HepG2 (cell line): ENCODE data around the gene ATP2B3. TPM values are rescaled to one million over a fixed set of nuclear protein-coding genes. Genes with fewer than 3 reads are reported as not detected.

Experiments used
- AFF4 ChIP-seq: sonication (generic); formaldehyde crosslinking; IDR thresholded peaks from 2 replicates; pipeline ENCODE4 v1.4.0; 2020; ENCODE audit warnings: missing genetic modification reagents
- ARID3A ChIP-seq: IDR thresholded peaks from 2 replicates; pipeline ENCODE4 v1.6.1; 2012; ENCODE audit warnings: low read depth, low read length, improper control_type of control experiment
- CBFB ChIP-seq: sonication (generic); formaldehyde crosslinking; IDR thresholded peaks from 2 replicates; pipeline ENCODE4 v1.4.0; 2020; ENCODE audit warnings: missing genetic modification reagents
- CENPT ChIP-seq: sonication (generic); formaldehyde crosslinking; IDR thresholded peaks from 2 replicates; pipeline ENCODE4 v1.8.0; 2022; ENCODE audit warnings: low read depth, mild to moderate bottlenecking, moderate library complexity, missing genetic modification reagents
- HDAC1 ChIP-seq: sonication (generic); formaldehyde crosslinking; IDR thresholded peaks from 2 replicates; pipeline ENCODE4 v1.5.1; 2020; ENCODE audit warnings: mild to moderate bottlenecking, missing genetic modification reagents
- HNF4A ChIP-seq: sonication (generic); formaldehyde crosslinking; IDR thresholded peaks from 2 replicates; pipeline ENCODE4 v1.4.0; 2020; ENCODE audit warnings: missing genetic modification reagents
- HNRNPUL1 ChIP-seq: fragments of 200-400 bp; formaldehyde crosslinking; IDR thresholded peaks from 2 replicates; pipeline ENCODE4 v1.6.1; 2017; ENCODE audit warnings: low read depth, mild to moderate bottlenecking, low read length, moderate library complexity
- JDP2 ChIP-seq: sonication (generic); formaldehyde crosslinking; IDR thresholded peaks from 2 replicates; pipeline ENCODE4 v1.8.1; 2022; ENCODE audit warnings: missing genetic modification reagents, borderline replicate concordance
- NFATC3 ChIP-seq: sonication (generic); formaldehyde crosslinking; IDR thresholded peaks from 2 replicates; pipeline ENCODE4 v1.5.1; 2020; ENCODE audit warnings: mild to moderate bottlenecking, missing genetic modification reagents
- NPAS2 ChIP-seq: sonication (generic); formaldehyde crosslinking; IDR thresholded peaks from 2 replicates; pipeline ENCODE4 v1.8.0; 2022; ENCODE audit warnings: mild to moderate bottlenecking, missing genetic modification reagents, borderline replicate concordance
- NR2F6 ChIP-seq, 2 experiments: IDR thresholded peaks; 2 replicates each; pipeline ENCODE4 v1.6.1; 2016; ENCODE audit warnings: antibody characterized with exemption in 1 of 2, mild to moderate bottlenecking in 1 of 2
- PHF8 ChIP-seq: sonication (generic); formaldehyde crosslinking; IDR thresholded peaks from 2 replicates; pipeline ENCODE4 v1.5.0; 2020; ENCODE audit warnings: missing genetic modification reagents
- RARA ChIP-seq: IDR thresholded peaks from 2 replicates; pipeline ENCODE4 v1.6.1; 2016; ENCODE audit warnings: missing genetic modification reagents, missing compliant biosample characterization
- SOX6 ChIP-seq, 2 experiments: fragments of 450-650 bp in 1 of 2; sonication (generic) in 1 of 2; formaldehyde crosslinking in 1 of 2; IDR thresholded peaks; 2 replicates each; pipeline versions ENCODE4 v1.4.0 to v1.6.1; 2017 to 2020; ENCODE audit warnings: antibody characterized with exemption in 1 of 2, mild to moderate bottlenecking in 1 of 2, missing genetic modification reagents in 1 of 2
- TBX2 ChIP-seq: sonication (generic); formaldehyde crosslinking; IDR thresholded peaks from 2 replicates; pipeline ENCODE4 v1.5.0; 2020; ENCODE audit warnings: missing genetic modification reagents, mild to moderate bottlenecking, borderline replicate concordance
- ZNF235 ChIP-seq: sonication (generic); formaldehyde crosslinking; IDR thresholded peaks from 2 replicates; pipeline ENCODE4 v1.8.1; 2023; ENCODE audit warnings: mild to moderate bottlenecking, missing genetic modification reagents, borderline replicate concordance
- ZNF24 ChIP-seq: fragments of 450-650 bp; IDR thresholded peaks from 2 replicates; pipeline ENCODE4 v1.6.1; 2017; ENCODE audit warnings: antibody characterized with exemption, mild to moderate bottlenecking
- ZNF570 ChIP-seq: sonication (generic); formaldehyde crosslinking; IDR thresholded peaks from 2 replicates; pipeline ENCODE4 v1.4.0; 2020; ENCODE audit warnings: mild to moderate bottlenecking, missing genetic modification reagents, borderline replicate concordance
- ZNF687 ChIP-seq: sonication (generic); formaldehyde crosslinking; IDR thresholded peaks from 2 replicates; pipeline ENCODE4 v1.5.1; 2020; ENCODE audit warnings: mild to moderate bottlenecking, missing genetic modification reagents, moderate library complexity
- ZNF749 ChIP-seq: sonication (generic); formaldehyde crosslinking; IDR thresholded peaks from 2 replicates; pipeline ENCODE4 v1.8.0; 2022; ENCODE audit warnings: mild to moderate bottlenecking, missing genetic modification reagents, moderate library complexity, borderline replicate concordance
- ZZZ3 ChIP-seq: sonication (generic); formaldehyde crosslinking; IDR thresholded peaks from 2 replicates; pipeline ENCODE4 v1.4.0; 2020; ENCODE audit warnings: missing genetic modification reagents, mild to moderate bottlenecking, borderline replicate concordance
- polyA plus RNA-seq, 8 experiments: library from polyadenylated mRNA; depleted of rRNA in 3 of 8; stranded (reverse) in 7 of 8; unstranded in 1 of 8; fragments of >200 nt; fragmentation: Illumina TruSeq in 4 of 8; extraction: Trizol in 4 of 8; gene quantifications; 2 replicates each; pipeline versions ENCODE4 v1.2.1 to v1.2.3, GENCODE V29; 2011 to 2016; ENCODE audit warnings: low read depth in 4 of 8, missing spikeins in 1 of 8, mixed read lengths in 1 of 8; ENCODE audit not compliant: insufficient read depth in 1 of 8
- total RNA-seq, 5 experiments: library from RNA; depleted of rRNA; stranded (reverse); fragments of >200 nt; fragmentation: Illumina TruSeq; extraction: Trizol; gene quantifications; 2 replicates each; pipeline ENCODE4 v1.2.3, GENCODE V29; 2016; ENCODE audit warnings: low read depth in 1 of 5

ATP2B3 gene
- total and polyA plus RNA-seq, 2 of the 13 experiments (the other 11 are each of a cell fraction or from before 2014, with no cell fraction given), result not detected

GRCh38 chrX:153491918-153492317 is 25.5 kb upstream of the ATP2B3 start (continued):
- TF ChIP-seq AFF4 (CRISPR knock-in tag) (no peak), CBFB (CRISPR knock-in tag) (no peak), JDP2 (CRISPR knock-in tag) (no peak), HDAC1 (CRISPR knock-in tag) (peak; percentile 42; the same call in 1 of the 2 replicates), ZNF687 (peak; percentile 27; the same call in 1 of the 2 replicates), RARA (no peak), SOX6 (IDR thresholded peaks at IDR 0.05) (no peak), SOX6 (CRISPR knock-in tag; IDR thresholded peaks at IDR 0.05) (peak; percentile 14; the same call in 1 of the 2 replicates), ZNF570 (CRISPR knock-in tag) (no peak), NFATC3 (CRISPR knock-in tag) (no peak), NPAS2 (CRISPR knock-in tag) (no peak), NR2F6 (IDR thresholded peaks at IDR 0.05) (peak; percentile 22; the same call in 1 of the 2 replicates), NR2F6 (CRISPR knock-in tag; IDR thresholded peaks at IDR 0.05) (no peak), ZZZ3 (CRISPR knock-in tag) (no peak), ZNF24 (no peak), CENPT (CRISPR knock-in tag) (no peak), HNF4A (peak; percentile 7; the same call in 1 of the 2 replicates), ZNF235 (no peak), ARID3A (no peak), ZNF749 (CRISPR knock-in tag) (no peak), HNRNPUL1 (no peak), TBX2 (no peak), PHF8 (CRISPR knock-in tag) (no peak)
